GM12801 (cell line): ENCODE data around the gene GSTM3.

Source experiments
- TF ChIP-seq, protein P1 (sequence below): IDR thresholded peaks from one replicate; pipeline ENCODE4 v1.5.1; 2011; ENCODE audit warnings: control low read depth; ENCODE audit not compliant: insufficient read length; ENCODE audit errors: extremely low read depth

GSTM3 gene

DNA sequence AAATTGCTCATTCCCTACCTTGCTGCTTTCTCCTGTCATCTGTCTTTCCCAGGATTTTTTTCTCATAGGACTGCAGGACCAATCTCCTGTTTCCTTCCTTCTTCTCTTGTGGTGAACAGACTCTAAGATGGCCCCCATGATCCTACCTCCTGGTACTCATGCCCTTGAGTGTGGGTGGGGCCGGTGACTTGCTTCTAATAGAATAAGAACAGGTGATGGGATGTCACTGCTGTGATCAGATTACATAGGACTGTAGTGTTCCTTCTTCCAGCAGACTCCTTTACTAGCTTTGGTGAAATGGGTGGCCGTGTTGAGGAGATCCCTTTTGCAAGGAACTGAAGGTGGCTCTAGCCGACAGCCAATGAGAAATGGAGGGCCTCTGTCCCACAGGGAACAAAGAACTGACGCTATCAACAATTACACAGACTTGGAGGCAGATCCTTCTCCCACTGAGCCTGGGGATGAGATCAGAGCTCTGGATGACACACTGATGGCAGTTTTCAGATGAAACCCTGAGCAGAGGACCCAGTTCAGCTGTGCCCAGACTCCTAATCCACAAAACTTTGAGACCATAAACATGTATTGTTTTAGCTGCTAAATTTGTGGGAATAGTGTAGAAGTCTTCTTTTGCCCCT lies 7.5 kb downstream of the GSTM3 start:
- TF ChIP-seq, protein P1, sequence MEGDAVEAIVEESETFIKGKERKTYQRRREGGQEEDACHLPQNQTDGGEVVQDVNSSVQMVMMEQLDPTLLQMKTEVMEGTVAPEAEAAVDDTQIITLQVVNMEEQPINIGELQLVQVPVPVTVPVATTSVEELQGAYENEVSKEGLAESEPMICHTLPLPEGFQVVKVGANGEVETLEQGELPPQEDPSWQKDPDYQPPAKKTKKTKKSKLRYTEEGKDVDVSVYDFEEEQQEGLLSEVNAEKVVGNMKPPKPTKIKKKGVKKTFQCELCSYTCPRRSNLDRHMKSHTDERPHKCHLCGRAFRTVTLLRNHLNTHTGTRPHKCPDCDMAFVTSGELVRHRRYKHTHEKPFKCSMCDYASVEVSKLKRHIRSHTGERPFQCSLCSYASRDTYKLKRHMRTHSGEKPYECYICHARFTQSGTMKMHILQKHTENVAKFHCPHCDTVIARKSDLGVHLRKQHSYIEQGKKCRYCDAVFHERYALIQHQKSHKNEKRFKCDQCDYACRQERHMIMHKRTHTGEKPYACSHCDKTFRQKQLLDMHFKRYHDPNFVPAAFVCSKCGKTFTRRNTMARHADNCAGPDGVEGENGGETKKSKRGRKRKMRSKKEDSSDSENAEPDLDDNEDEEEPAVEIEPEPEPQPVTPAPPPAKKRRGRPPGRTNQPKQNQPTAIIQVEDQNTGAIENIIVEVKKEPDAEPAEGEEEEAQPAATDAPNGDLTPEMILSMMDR, result no peak

DNA sequence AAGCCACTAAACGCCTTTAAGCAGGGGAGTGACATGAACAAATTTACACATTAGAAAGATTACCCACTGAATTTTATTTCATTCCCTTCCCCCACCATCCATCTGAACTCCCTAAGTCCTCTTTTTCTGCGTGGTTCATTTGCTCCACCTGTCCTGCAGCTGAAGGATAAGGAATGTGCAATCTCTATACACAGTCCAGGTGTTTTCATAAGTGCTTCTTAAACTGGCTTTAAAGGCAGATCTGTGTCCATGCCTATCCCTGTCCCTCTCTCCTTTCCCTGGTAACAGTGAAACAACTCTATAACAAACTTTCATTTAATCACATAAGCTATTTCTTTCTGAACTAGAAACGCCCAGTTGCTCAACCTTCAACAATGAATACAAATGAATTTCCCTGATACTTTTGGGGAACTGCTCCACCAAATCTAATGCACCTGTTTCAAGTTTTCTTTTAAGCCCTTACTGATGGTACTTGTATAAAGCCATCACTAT lies 8.4 kb downstream of the GSTM3 start:
- TF ChIP-seq, protein P1, result no peak

DNA sequence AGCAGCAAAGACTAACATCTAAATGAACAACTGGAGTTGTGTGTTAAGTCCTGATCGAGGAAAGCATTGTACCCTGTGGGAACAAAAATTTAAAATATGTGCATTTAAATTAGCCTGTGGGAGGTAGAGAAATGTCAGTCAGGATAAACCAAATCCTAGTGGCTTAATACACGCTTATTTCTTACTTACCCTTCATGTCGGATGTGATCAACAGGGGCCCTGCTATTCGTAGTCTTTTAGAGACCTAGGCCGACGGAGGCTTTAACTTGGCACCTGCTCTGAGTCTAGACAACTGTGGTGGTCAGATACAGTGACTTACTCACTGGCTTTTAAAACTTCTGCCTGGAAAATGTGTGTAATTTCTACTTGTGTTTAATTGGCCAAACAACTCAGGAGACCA lies 10.2 kb downstream of the GSTM3 start:
- TF ChIP-seq, protein P1, result no peak

DNA sequence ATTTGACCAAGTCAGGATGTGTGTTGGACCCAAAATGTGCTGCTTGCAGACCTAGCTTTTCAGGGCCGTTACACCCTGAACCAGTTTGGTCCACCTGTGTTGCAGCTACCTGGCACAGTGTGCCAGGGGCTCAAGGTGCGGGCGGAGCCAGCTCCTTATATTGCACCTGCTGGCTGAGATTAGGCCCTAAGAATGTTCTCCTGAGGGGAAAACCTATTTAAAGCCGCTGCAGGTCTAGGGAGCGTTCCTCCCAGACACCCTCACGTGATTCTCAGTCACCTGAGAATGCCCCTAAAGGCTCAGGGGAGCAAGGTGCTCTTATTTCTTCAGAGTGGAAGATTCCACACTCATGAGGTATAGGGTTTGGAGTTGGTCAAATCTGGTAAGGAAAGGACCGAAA lies 12.0 kb downstream of the GSTM3 start:
- TF ChIP-seq, protein P1, result no peak

DNA sequence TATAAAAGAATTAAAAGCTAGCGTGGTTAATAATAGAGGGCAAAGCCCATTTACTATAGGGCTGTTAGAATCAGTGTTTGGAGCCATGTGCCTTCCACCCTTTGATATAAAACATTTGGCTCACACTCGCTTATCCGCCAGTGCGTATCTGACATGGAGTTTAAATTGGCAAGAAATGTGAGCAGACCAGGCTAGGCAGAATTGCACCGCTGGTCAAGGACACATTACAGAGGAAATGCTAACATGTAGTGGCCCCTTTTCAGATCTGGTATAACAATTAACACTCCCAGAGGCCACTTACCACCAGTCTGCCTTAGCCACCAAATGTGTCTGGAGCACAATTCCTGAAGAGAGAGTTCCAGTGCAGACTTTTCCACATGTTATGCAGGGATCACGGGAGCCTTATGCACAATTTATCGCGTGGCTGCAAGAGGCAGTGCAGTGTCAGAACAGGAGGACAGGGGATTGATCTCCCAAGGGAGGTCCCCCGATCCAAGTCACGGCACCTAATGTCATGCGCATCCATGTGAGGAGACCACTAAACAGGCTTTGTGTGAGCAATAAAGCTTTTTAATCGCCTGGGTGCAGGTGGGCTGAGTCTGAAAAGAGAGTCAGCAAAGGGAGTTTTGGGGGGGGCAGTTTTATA lies 14.0 kb downstream of the GSTM3 start:
- TF ChIP-seq, protein P1, result no peak

DNA sequence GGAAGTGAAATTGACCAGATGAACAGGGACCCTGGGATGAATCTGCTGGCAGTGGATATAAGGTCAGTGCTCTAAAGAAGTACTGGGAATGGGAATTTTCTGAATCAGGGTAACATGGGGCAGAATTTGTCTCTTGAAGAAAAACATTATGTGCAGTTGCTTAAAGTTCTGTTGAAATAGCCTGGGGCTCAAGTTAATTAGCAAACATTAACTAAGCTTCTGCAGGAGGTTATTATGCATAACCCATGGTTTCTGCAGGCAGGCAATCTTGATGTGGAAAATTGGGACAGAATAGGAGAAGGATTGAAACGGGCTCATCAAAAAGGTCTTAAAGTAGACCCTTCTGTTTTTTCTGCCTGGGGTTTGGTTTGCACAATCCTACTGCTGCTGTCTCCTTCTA lies 14.8 kb downstream of the GSTM3 start:
- TF ChIP-seq, protein P1, result no peak

DNA sequence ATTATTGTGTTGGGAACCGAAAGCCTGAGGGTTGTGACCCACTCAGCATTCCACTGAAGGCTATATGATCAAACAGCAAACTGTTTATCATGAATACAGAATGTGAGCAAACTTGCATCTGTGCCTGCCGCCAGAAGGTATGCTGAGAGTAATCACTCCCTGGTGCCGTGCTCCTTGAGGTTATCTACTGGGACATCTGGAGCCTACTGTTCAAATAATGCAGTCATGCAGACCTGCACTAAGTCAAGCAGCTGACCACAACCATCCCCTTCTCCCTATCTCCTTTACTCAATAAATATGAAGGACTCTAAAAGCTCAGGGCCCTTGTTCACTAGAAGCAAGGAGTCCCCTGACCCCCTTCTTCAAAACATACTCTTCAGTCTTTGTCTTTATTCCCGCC lies 15.3 kb downstream of the GSTM3 start:
- TF ChIP-seq, protein P1, result no peak
